Endothelial cell (in vitro differentiated cells): Measurements from ENCODE around the gene GAB2. TPM values are rescaled to one million over a fixed set of nuclear protein-coding genes. Genes with fewer than 3 reads are reported as not detected.
A peak's percentile ranks its signal among the peaks of the same experiment; 100 is the strongest.
"Not testable (repeated sequence)": the region's sequence is repeated elsewhere in the genome, so short reads cannot be mapped to it uniquely, and the experiment has no call there.

Experiments
- DNase-seq: peaks from one replicate; pipeline ENCODE4 v3.0.0; 2021; ENCODE audit warnings: low spot score
- H3K27ac Mint-ChIP-seq: one replicate; pipeline ENCODE4 v1.8.0; 2021; ENCODE audit warnings: mixed read lengths, inconsistent platforms; ENCODE audit not compliant: unreplicated experiment
- H3K27me3 Mint-ChIP-seq: one replicate; pipeline ENCODE4 v1.8.0; 2021; ENCODE audit warnings: mild to moderate bottlenecking, moderate library complexity, mixed read lengths, inconsistent platforms; ENCODE audit not compliant: unreplicated experiment
- H3K36me3 Mint-ChIP-seq: one replicate; pipeline ENCODE4 v1.8.0; 2021; ENCODE audit warnings: mild to moderate bottlenecking, low read depth, mixed read lengths, inconsistent platforms; ENCODE audit not compliant: unreplicated experiment
- H3K4me1 Mint-ChIP-seq: one replicate; pipeline ENCODE4 v1.8.0; 2021; ENCODE audit warnings: mild to moderate bottlenecking, mixed read lengths, inconsistent platforms; ENCODE audit not compliant: unreplicated experiment
- H3K4me3 Mint-ChIP-seq: one replicate; pipeline ENCODE4 v1.8.0; 2021; ENCODE audit warnings: mild to moderate bottlenecking, mixed read lengths, inconsistent platforms; ENCODE audit not compliant: unreplicated experiment
- H3K9me3 Mint-ChIP-seq: one replicate; pipeline ENCODE4 v1.8.0; 2021; ENCODE audit warnings: mixed read lengths, inconsistent platforms; ENCODE audit not compliant: unreplicated experiment
- total RNA-seq: library from RNA; stranded (reverse); fragmentation: NEBNext Ultra II Directional; extraction: Animal tissue kit (Norgen Biotek cat#: 25700); gene quantifications from one replicate; pipeline ENCODE4 v1.2.1, GENCODE V29; 2021; ENCODE audit not compliant: unreplicated experiment
- TF ChIP-seq, protein P1 (sequence below): fragments of 200-600 bp; sonication (generic); IDR thresholded peaks from one replicate; pipeline ENCODE4 v1.5.0; 2021; ENCODE audit warnings: antibody characterized with exemption; ENCODE audit not compliant: unreplicated experiment

GAB2 gene
- total RNA-seq, 1 donor from 2014 or later: 81.0 TPM

DNA sequence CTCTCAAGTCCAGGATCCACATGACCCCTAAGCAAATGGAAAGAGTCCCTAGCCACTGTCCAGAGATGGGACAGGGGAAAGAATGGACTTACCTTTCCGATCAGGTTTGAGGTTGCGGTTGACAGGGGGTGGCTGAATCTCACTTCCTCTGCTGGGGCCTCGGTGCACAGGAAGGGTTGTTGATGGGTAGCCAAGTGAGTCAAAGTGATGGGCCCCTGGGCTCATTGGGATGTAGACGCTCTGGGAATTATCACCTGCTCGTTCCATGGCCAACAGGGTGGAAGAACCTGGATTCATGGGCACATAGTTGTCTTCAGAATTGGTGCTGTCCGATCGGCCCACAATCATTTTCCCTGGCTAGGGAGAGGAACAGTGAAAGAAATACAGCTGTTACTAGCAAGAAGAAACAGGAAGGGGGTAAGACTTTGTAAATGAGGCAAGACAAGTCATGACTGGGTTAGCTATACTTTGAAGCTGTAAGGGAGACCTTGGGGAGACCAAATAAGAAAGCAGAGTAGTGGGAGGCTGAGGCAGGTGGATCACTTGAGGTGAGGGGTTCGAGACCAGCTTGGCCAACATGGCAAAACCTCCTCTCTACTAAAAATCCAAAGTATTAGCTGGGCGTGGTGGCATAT is 194.2 kb downstream of the GAB2 start:
- Mint-ChIP-seq H3K36me3 (peaks cover 58% of the 10 kb centered on the region), H3K4me3 (peak overlapping the region; percentile 43), H3K4me1 (peaks cover under 1% of the 10 kb centered on the region), H3K27ac (peak overlapping the region; percentile 33), H3K9me3 (no peaks in the 10 kb centered on the region), H3K27me3 (peaks cover 24% of the 10 kb centered on the region)
- TF ChIP-seq, protein P1, sequence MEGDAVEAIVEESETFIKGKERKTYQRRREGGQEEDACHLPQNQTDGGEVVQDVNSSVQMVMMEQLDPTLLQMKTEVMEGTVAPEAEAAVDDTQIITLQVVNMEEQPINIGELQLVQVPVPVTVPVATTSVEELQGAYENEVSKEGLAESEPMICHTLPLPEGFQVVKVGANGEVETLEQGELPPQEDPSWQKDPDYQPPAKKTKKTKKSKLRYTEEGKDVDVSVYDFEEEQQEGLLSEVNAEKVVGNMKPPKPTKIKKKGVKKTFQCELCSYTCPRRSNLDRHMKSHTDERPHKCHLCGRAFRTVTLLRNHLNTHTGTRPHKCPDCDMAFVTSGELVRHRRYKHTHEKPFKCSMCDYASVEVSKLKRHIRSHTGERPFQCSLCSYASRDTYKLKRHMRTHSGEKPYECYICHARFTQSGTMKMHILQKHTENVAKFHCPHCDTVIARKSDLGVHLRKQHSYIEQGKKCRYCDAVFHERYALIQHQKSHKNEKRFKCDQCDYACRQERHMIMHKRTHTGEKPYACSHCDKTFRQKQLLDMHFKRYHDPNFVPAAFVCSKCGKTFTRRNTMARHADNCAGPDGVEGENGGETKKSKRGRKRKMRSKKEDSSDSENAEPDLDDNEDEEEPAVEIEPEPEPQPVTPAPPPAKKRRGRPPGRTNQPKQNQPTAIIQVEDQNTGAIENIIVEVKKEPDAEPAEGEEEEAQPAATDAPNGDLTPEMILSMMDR: no peak
- no peak for DNase-seq

DNA sequence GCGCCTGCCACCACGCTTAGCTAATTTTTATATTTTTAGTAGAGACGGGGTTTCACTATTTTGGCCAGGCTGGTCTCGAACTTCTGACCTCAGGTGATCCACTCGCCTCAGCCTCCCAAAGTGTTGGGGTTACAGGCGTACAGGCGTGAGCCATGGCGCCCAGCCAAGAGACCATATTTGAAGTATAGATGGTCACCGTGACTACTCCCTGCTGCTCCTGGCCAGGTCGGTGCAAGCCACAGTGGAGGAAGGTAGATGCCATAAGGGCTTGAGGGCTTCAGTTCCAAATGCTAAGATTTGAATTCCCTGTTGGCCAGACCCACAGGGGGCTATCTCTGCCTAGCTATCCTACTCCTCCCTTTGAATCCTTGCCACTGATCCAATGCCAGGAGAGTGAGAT is 194.9 kb downstream of the GAB2 start:
- not testable (repeated sequence) for H3K27ac Mint-ChIP-seq, H3K4me1 Mint-ChIP-seq, H3K9me3 Mint-ChIP-seq, DNase-seq, H3K4me3 Mint-ChIP-seq
- H3K36me3 Mint-ChIP-seq: peaks cover 65% of the 10 kb centered on the region
- H3K27me3 Mint-ChIP-seq: peaks cover 28% of the 10 kb centered on the region

DNA sequence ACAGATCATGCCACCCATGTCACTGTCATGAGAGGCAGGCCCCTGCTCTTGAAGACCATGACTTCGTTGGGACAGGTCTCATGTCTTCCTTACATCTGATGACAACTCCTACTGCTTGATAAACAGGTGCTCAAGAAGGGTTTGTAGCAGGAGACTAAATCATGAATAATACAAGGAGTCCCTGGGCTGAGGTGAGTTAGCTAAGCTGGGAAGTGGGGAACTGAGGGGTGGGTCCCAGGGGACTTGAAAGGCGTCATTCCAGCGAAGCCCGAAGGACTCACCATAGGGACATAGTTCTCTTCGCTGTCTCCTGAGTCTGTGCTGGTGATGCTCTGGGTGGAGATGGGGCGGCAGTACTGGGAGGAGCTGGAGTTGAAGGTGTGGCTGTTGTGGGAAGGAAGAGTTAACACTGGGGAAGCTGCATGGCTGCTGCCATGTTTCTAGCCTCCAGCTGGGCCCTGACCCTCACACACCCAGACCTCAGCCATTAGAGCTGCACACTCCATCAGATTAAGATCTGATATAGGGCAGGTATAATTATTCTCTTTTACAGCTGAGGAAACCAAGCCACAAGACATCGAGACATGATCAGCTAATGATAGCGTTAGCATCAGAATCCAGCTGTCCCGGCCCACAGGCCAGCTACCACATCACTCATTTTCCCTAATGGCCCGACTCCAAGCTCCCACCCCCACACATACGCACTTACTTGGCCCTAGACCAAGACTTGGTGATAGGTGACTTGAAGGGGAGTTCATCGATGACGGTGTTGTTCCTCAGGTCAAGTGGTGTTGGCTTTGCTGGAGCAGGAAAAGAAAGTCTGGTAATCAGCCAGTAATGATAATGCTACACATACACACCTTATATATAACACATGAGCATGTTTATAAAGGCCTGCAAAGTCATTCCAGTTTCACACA is 196.0 kb downstream of the GAB2 start:
- no peak for DNase-seq
- peak overlapping the region; percentile 70 for H3K27ac Mint-ChIP-seq
- H3K9me3 Mint-ChIP-seq: no peaks in the 10 kb centered on the region

DNA sequence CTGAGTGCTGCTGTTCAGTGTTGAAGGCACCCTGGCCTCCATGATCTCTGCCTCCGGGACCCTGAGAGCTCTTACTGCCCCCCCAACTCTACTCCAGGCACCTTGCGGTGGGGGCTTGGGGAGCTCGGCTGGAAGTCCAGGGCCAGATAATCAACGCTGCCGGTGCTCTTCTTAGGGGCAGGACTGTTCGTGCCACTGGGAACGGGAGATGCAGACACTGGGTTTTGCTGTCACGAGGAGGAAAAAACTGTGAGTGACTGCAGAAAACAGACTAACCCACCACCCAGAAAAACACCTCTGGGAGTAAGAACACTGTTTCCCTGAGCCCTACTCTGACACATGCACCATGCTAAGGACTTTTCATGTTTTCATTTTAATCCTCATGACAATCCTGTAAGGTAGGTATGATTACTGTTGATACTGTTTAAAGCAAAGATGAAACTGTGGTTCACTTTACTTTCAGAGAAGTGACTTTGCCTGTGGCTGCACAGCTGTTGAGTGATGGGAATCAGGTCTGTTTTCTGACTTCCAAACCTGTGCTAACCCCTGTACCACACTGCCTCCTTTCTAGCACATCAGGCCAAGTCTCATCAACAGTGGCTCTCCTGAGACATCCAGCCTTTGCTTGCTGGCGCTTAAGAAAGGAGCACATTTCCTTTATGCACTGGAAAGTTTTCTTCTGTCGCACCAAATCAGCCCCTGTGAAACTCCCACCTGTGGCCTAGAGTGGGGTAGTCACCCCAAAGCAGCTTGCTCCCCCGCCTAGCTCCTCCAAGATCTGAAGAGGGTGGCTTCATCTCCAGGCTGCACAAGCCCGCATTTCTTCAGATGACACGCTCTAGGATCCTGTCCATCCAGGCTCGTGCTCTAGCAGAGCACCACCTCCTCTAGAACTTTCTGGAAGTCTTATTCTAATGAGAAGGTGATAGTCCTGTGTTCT is 197.1 kb downstream of the GAB2 start:
- no peaks in the 10 kb centered on the region for H3K9me3 Mint-ChIP-seq
- TF ChIP-seq, protein P1: no peak

More for the DNA sequence above, 196.0 kb downstream of the GAB2 start:
- H3K4me1 Mint-ChIP-seq: peaks cover 6% of the 10 kb centered on the region
- peaks cover 71% of the 10 kb centered on the region for H3K36me3 Mint-ChIP-seq
- H3K27me3 Mint-ChIP-seq: peaks cover 34% of the 10 kb centered on the region
- peak overlapping the region; percentile 58 for H3K4me3 Mint-ChIP-seq
- TF ChIP-seq, protein P1: no peak

More for the DNA sequence above, 197.1 kb downstream of the GAB2 start:
- Mint-ChIP-seq H3K27me3 (peaks cover 40% of the 10 kb centered on the region), H3K36me3 (peaks cover 68% of the 10 kb centered on the region), H3K4me1 (peaks cover 6% of the 10 kb centered on the region), H3K27ac (peak overlapping the region; percentile 17), H3K4me3 (peak overlapping the region; percentile 58)
- DNase-seq: no peak
